GM23338 (cell line): ENCODE measurements around the gene AEN. TPM values are rescaled to one million over a fixed set of nuclear protein-coding genes. Genes with fewer than 3 reads are reported as not detected.

Source experiments
- ATAC-seq: fragments of 200-7000 bp; cut with Tn5 transposase; 3 replicates; pipeline ENCODE4 v1.9.1; 2020
- DNase-seq: peaks from one replicate; pipeline ENCODE4 v3.0.0-alpha.2; 2015; ENCODE audit warnings: low spot score
- H2AFZ ChIP-seq: fragments of 200-600 bp; sonication (generic); 2 replicates; pipeline ENCODE4 v1.8.0; 2016; ENCODE audit warnings: antibody characterized with exemption, mild to moderate bottlenecking, moderate library complexity
- H3F3A ChIP-seq: fragments of 200-600 bp; sonication (generic); replicated peaks from 2 replicates; pipeline ENCODE4 v1.8.0; 2017; ENCODE audit warnings: antibody characterized with exemption, mixed run types, low read depth
- H3K27ac ChIP-seq: fragments of 200-600 bp; sonication (generic); 2 replicates; pipeline ENCODE4 v1.6.1; 2016; ENCODE audit warnings: low read depth
- H3K27me3 ChIP-seq: fragments of 200-600 bp; sonication (generic); 2 replicates; pipeline ENCODE4 v1.8.0; 2016; ENCODE audit warnings: mild to moderate bottlenecking, mixed run types, moderate library complexity; ENCODE audit not compliant: insufficient read depth
- H3K36me3 ChIP-seq: fragments of 200-600 bp; sonication (generic); 2 replicates; pipeline ENCODE4 v1.8.0; 2016; ENCODE audit warnings: mild to moderate bottlenecking; ENCODE audit not compliant: insufficient read depth
- H3K4me1 ChIP-seq: fragments of 200-600 bp; sonication (generic); 2 replicates; pipeline ENCODE4 v1.8.0; 2016; ENCODE audit warnings: mild to moderate bottlenecking, moderate library complexity; ENCODE audit not compliant: insufficient read depth
- H3K4me2 ChIP-seq: fragments of 200-600 bp; sonication (generic); 2 replicates; pipeline ENCODE4 v1.7.1; 2017; ENCODE audit warnings: mixed run types
- H3K4me3 ChIP-seq: fragments of 200-600 bp; sonication (generic); 2 replicates; pipeline ENCODE4 v1.6.1; 2016; ENCODE audit warnings: mixed run types
- H3K79me2 ChIP-seq: fragments of 200-600 bp; sonication (generic); replicated peaks from 2 replicates; pipeline ENCODE4 v1.8.0; 2017; ENCODE audit warnings: mild to moderate bottlenecking; ENCODE audit not compliant: insufficient read depth
- H3K9me2 ChIP-seq: fragments of 200-600 bp; sonication (generic); 2 replicates; pipeline ENCODE4 v1.8.0; 2017; ENCODE audit not compliant: insufficient read depth
- H4K20me1 ChIP-seq: fragments of 200-600 bp; sonication (generic); replicated peaks from 2 replicates; pipeline ENCODE4 v1.8.0; 2017; ENCODE audit warnings: mild to moderate bottlenecking; ENCODE audit not compliant: insufficient read depth
- H3K27ac Mint-ChIP-seq: 2 replicates; pipeline ENCODE4 v1.8.0; 2020; ENCODE audit warnings: inconsistent platforms, mild to moderate bottlenecking, moderate library complexity, mixed read lengths
- H3K27me3 Mint-ChIP-seq: 3 replicates; pipeline ENCODE4 v1.8.0; 2022; ENCODE audit warnings: low read depth, mild to moderate bottlenecking, moderate library complexity, mixed read lengths, inconsistent platforms; ENCODE audit not compliant: insufficient read depth, poor library complexity
- H3K36me3 Mint-ChIP-seq: 3 replicates; pipeline ENCODE4 v1.8.0; 2021; ENCODE audit warnings: low read depth, mild to moderate bottlenecking, inconsistent platforms, moderate library complexity, mixed read lengths
- H3K4me1 Mint-ChIP-seq: 3 replicates; pipeline ENCODE4 v1.8.0; 2020; ENCODE audit warnings: mild to moderate bottlenecking, inconsistent platforms, mixed read lengths
- H3K4me3 Mint-ChIP-seq: 3 replicates; pipeline ENCODE4 v1.8.0; 2021; ENCODE audit warnings: moderate library complexity, mild to moderate bottlenecking, inconsistent platforms, mixed read lengths
- H3K9me3 Mint-ChIP-seq: 3 replicates; pipeline ENCODE4 v1.8.0; 2020; ENCODE audit warnings: moderate library complexity, mild to moderate bottlenecking, inconsistent platforms, mixed read lengths
- CREB1 ChIP-seq: fragments of 250-450 bp; sonication (Bioruptor Pico); IDR thresholded peaks from 2 replicates; pipeline ENCODE4 v1.5.0; 2020; ENCODE audit warnings: low read depth, mild to moderate bottlenecking, moderate library complexity
- CTCF ChIP-seq, 2 experiments: fragments of 200-600 bp in 1 of 2; sonication (generic) in 1 of 2; conservative IDR thresholded peaks; 2 replicates each; pipeline versions ENCODE4 v1.5.1 to v1.6.1; 2016 to 2017; ENCODE audit warnings: antibody characterized with exemption in 2 of 2, low read depth in 2 of 2, mild to moderate bottlenecking in 2 of 2, moderate library complexity in 1 of 2
- ETS1 ChIP-seq: IDR thresholded peaks from 2 replicates; pipeline ENCODE4 v1.6.1; 2016; ENCODE audit warnings: antibody characterized with exemption
- EZH2 ChIP-seq: fragments of 200-600 bp; sonication (generic); IDR thresholded peaks from one replicate; pipeline ENCODE4 v1.8.0; 2017; ENCODE audit warnings: antibody characterized with exemption, mild to moderate bottlenecking, low read depth; ENCODE audit not compliant: unreplicated experiment
- EZH2phosphoT487 ChIP-seq: fragments of 200-600 bp; sonication (generic); IDR thresholded peaks from one replicate; pipeline ENCODE4 v1.8.1; 2018; ENCODE audit warnings: antibody characterized with exemption; ENCODE audit not compliant: unreplicated experiment
- JUNB ChIP-seq: IDR thresholded peaks from one replicate; pipeline ENCODE4 v1.6.1; 2016; ENCODE audit warnings: antibody characterized with exemption; ENCODE audit not compliant: unreplicated experiment
- NANOG ChIP-seq: IDR thresholded peaks from 2 replicates; pipeline ENCODE4 v1.6.1; 2016; ENCODE audit warnings: antibody characterized with exemption, borderline replicate concordance
- POLR2AphosphoS5 ChIP-seq: IDR thresholded peaks from 2 replicates; pipeline ENCODE4 v1.6.1; 2016; ENCODE audit warnings: antibody characterized with exemption, low read depth
- REST ChIP-seq: IDR thresholded peaks from one replicate; pipeline ENCODE4 v1.6.1; 2018; ENCODE audit warnings: antibody characterized with exemption; ENCODE audit not compliant: unreplicated experiment
- STAT1 ChIP-seq: IDR thresholded peaks from one replicate; pipeline ENCODE4 v1.6.1; 2016; ENCODE audit warnings: antibody characterized with exemption; ENCODE audit not compliant: unreplicated experiment
- ZNF114 ChIP-seq: fragments of 250-450 bp; sonication (Bioruptor Pico); IDR thresholded peaks from 2 replicates; pipeline ENCODE4 v1.5.0; 2020; ENCODE audit warnings: mild to moderate bottlenecking, moderate library complexity
- ZNF331 ChIP-seq: fragments of 250-450 bp; sonication (Bioruptor Pico); IDR thresholded peaks from 2 replicates; pipeline ENCODE4 v1.5.0; 2020; ENCODE audit warnings: low read depth, mild to moderate bottlenecking, moderate library complexity
- polyA plus RNA-seq: library from polyadenylated mRNA; unstranded; fragments of >200 nt; fragmentation: Nextera tagmentation; extraction: Ambion mirVana; gene quantifications from 2 replicates; pipeline ENCODE4 v1.2.1, GENCODE V29; 2016
- total RNA-seq: library from RNA; depleted of rRNA; stranded (reverse); fragments of >200 nt; shearing (Covaris generic); gene quantifications from 2 replicates; pipeline ENCODE4 v1.2.3, GENCODE V29; 2014
- TF ChIP-seq, protein P1 (sequence below): fragments of 250-450 bp; sonication (Bioruptor Pico); IDR thresholded peaks from 2 replicates; pipeline ENCODE4 v1.5.0; 2020; ENCODE audit warnings: mild to moderate bottlenecking, moderate library complexity

The AEN gene
- total and polyA plus RNA-seq, 2 experiments from 2014 or later: 82.3 to 220 TPM

DNA sequence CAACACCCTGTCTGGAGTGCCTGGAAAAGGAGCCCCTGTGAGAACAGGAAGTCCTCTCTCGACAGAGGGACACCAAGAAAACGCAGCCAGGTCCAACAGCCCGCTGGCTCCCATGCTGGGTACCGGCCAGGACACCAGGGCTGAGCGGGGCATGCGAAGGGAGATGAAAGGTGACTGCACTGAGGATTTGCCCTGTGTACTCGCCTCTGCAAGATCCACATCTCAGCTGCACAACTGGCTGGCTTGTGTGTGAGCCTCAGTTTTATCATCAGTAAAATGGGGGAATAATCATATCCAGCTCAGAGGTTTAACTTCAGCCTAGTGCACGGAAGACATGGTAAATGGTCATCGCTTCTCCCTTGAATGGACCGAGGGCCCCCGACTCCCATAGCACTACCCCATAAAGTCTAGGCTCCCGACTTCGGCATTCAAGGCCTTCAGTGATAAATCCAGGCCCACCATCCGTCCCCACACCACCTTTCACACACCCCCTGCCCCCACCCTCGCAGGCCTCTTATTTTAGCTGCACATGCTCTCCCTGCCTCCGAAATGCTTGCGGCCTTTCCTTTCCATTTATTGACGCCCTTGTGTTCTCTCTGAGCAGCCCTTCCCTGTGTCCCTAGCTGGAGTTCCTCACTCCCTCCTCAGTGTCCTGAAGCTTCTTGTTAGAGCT is 33.4 kb downstream of the AEN start:
- Histone ChIP-seq H3K4me3 (no peak overlapping the region), H3K9me2 (no peaks in the 10 kb centered on the region), H3K27me3 (no peaks in the 10 kb centered on the region), H3K79me2 (no peaks in the 10 kb centered on the region), H3K27ac (no peak overlapping the region), H3K4me2 (no peak overlapping the region), H2AFZ (no peak overlapping the region), H3K4me1 (peaks cover 7% of the 10 kb centered on the region; the same call in 1 of the 2 replicates), H3K36me3 (no peaks in the 10 kb centered on the region), H3F3A (no peaks in the 10 kb centered on the region), H4K20me1 (no peaks in the 10 kb centered on the region)
- peaks cover 9% of the 10 kb centered on the region for H3K27me3 Mint-ChIP-seq
- peaks cover 27% of the 10 kb centered on the region for H3K4me1 Mint-ChIP-seq
- H3K4me3 Mint-ChIP-seq: no peak overlapping the region
- no peak for TF ChIP-seq CTCF (conservative IDR thresholded peaks at IDR 0.05; ENCODE audit: low read depth in 2 of 2)
- TF ChIP-seq ZNF114 (CRISPR knock-in tag): no peak
- no peak for TF ChIP-seq REST
- no peak for TF ChIP-seq EZH2
- TF ChIP-seq STAT1: no peak
- no peak for TF ChIP-seq JUNB
- no peak for TF ChIP-seq NANOG
- no peak for TF ChIP-seq EZH2phosphoT487
- no peak for TF ChIP-seq POLR2AphosphoS5
- no peak for TF ChIP-seq ZNF331 (CRISPR knock-in tag)
- no peak for TF ChIP-seq CREB1 (CRISPR knock-in tag)
- TF ChIP-seq ETS1: no peak
- TF ChIP-seq, protein P1, sequence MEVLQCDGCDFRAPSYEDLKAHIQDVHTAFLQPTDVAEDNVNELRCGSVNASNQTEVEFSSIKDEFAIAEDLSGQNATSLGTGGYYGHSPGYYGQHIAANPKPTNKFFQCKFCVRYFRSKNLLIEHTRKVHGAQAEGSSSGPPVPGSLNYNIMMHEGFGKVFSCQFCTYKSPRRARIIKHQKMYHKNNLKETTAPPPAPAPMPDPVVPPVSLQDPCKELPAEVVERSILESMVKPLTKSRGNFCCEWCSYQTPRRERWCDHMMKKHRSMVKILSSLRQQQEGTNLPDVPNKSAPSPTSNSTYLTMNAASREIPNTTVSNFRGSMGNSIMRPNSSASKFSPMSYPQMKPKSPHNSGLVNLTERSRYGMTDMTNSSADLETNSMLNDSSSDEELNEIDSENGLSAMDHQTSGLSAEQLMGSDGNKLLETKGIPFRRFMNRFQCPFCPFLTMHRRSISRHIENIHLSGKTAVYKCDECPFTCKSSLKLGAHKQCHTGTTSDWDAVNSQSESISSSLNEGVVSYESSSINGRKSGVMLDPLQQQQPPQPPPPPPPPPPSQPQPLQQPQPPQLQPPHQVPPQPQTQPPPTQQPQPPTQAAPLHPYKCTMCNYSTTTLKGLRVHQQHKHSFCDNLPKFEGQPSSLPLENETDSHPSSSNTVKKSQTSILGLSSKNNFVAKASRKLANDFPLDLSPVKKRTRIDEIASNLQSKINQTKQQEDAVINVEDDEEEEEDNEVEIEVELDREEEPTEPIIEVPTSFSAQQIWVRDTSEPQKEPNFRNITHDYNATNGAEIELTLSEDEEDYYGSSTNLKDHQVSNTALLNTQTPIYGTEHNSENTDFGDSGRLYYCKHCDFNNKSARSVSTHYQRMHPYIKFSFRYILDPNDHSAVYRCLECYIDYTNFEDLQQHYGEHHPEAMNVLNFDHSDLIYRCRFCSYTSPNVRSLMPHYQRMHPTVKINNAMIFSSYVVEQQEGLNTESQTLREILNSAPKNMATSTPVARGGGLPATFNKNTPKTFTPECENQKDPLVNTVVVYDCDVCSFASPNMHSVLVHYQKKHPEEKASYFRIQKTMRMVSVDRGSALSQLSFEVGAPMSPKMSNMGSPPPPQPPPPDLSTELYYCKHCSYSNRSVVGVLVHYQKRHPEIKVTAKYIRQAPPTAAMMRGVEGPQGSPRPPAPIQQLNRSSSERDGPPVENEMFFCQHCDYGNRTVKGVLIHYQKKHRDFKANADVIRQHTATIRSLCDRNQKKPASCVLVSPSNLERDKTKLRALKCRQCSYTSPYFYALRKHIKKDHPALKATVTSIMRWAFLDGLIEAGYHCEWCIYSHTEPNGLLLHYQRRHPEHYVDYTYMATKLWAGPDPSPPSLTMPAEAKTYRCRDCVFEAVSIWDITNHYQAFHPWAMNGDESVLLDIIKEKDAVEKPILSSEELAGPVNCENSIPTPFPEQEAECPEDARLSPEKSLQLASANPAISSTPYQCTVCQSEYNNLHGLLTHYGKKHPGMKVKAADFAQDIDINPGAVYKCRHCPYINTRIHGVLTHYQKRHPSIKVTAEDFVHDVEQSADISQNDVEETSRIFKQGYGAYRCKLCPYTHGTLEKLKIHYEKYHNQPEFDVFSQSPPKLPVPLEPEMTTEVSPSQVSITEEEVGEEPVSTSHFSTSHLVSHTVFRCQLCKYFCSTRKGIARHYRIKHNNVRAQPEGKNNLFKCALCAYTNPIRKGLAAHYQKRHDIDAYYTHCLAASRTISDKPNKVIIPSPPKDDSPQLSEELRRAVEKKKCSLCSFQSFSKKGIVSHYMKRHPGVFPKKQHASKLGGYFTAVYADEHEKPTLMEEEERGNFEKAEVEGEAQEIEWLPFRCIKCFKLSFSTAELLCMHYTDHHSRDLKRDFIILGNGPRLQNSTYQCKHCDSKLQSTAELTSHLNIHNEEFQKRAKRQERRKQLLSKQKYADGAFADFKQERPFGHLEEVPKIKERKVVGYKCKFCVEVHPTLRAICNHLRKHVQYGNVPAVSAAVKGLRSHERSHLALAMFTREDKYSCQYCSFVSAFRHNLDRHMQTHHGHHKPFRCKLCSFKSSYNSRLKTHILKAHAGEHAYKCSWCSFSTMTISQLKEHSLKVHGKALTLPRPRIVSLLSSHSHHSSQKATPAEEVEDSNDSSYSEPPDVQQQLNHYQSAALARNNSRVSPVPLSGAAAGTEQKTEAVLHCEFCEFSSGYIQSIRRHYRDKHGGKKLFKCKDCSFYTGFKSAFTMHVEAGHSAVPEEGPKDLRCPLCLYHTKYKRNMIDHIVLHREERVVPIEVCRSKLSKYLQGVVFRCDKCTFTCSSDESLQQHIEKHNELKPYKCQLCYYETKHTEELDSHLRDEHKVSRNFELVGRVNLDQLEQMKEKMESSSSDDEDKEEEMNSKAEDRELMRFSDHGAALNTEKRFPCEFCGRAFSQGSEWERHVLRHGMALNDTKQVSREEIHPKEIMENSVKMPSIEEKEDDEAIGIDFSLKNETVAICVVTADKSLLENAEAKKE: no peak
- no peak for ATAC-seq
- no peaks in the 10 kb centered on the region for H3K36me3 Mint-ChIP-seq
- no peaks in the 10 kb centered on the region for H3K9me3 Mint-ChIP-seq
- H3K27ac Mint-ChIP-seq: no peak overlapping the region
- DNase-seq: no peak
